Panc1 (cell line): Measurements from ENCODE around the gene NELL2. TPM values are rescaled to one million over a fixed set of nuclear protein-coding genes. Genes with fewer than 3 reads are reported as not detected.

Source experiments
- ATAC-seq: fragments of 200-7000 bp; cut with Tn5 transposase; 2 replicates; pipeline ENCODE4 v1.9.1; 2020; ENCODE audit warnings: mild to moderate bottlenecking, moderate library complexity
- BruUV-seq: library from RNA; stranded (reverse); fragments of 400-500 nt; replicated peaks from 2 replicates; lab custom pipeline; 2021; lab: Mats Ljungman, UMichigan
- CTCF ChIA-PET: fragments of 300-600 bp; sonication (Branson Sonifier 250); formaldehyde crosslinking; loops from one replicate; lab custom pipeline; 2022; ENCODE audit warnings: antibody characterized with exemption; lab: Charles Lee
- POLR2A ChIA-PET: fragments of 300-600 bp; sonication (Branson Sonifier 250); formaldehyde crosslinking; loops from one replicate; lab custom pipeline; 2022; ENCODE audit warnings: antibody characterized with exemption; lab: Charles Lee
- DNase-seq: peaks from one replicate; pipeline ENCODE4 v3.0.0-alpha.2; 2010; ENCODE audit warnings: low read depth, low spot score
- H3K27ac ChIP-seq: 2 replicates; pipeline ENCODE4 v1.5.1; 2011; ENCODE audit warnings: mild to moderate bottlenecking, low read length, inconsistent platforms
- H3K27me3 ChIP-seq: fragments of 200-500 bp; sonication (Bioruptor generic); 2 replicates; pipeline ENCODE4 v1.6.0; 2014; ENCODE audit warnings: low read length, inconsistent platforms; ENCODE audit not compliant: control insufficient read depth, insufficient read depth
- H3K36me3 ChIP-seq: fragments of 200-500 bp; sonication (Bioruptor generic); 2 replicates; pipeline ENCODE4 v1.5.1; 2014; ENCODE audit warnings: inconsistent platforms, mild to moderate bottlenecking, low read length, moderate library complexity; ENCODE audit not compliant: control insufficient read depth, insufficient read depth
- H3K4me1 ChIP-seq: 2 replicates; pipeline ENCODE4 v1.5.1; 2011; ENCODE audit warnings: inconsistent platforms, mild to moderate bottlenecking, low read length, moderate library complexity; ENCODE audit not compliant: control insufficient read depth, insufficient read depth
- H3K4me3 ChIP-seq, 2 experiments: 2 replicates each; pipeline ENCODE4 v1.5.1; 2011 to 2012; ENCODE audit warnings: low read depth in 2 of 2, low read length in 2 of 2, mild to moderate bottlenecking in 2 of 2, inconsistent platforms in 1 of 2, moderate library complexity in 1 of 2
- H3K9me3 ChIP-seq: fragments of 200-500 bp; sonication (Bioruptor generic); 2 replicates; pipeline ENCODE4 v1.5.1; 2014; ENCODE audit warnings: low read depth, mild to moderate bottlenecking, inconsistent platforms, low read length, moderate library complexity; ENCODE audit not compliant: control insufficient read depth, insufficient read depth
- CTCF ChIP-seq: fragments of 450-650 bp; IDR thresholded peaks from 2 replicates; pipeline ENCODE4 v1.5.1; 2017; ENCODE audit warnings: mild to moderate bottlenecking
- POLR2AphosphoS5 ChIP-seq: IDR thresholded peaks from 2 replicates; pipeline ENCODE4 v1.6.1; 2012; ENCODE audit warnings: mild to moderate bottlenecking, low read depth, low read length, moderate library complexity
- REST ChIP-seq, 2 experiments: IDR thresholded peaks; 2 replicates each; pipeline ENCODE4 v1.6.1; 2011 to 2012; ENCODE audit warnings: low read depth in 2 of 2, control low read depth in 1 of 2, low read length in 1 of 2, mild to moderate bottlenecking in 1 of 2, moderate library complexity in 1 of 2; ENCODE audit not compliant: insufficient read depth in 1 of 2
- SIN3A ChIP-seq: IDR thresholded peaks from 2 replicates; pipeline ENCODE4 v1.6.1; 2012; ENCODE audit warnings: low read depth, mild to moderate bottlenecking, low read length, moderate library complexity, borderline replicate concordance; ENCODE audit not compliant: insufficient read depth
- TCF7L2 ChIP-seq: IDR thresholded peaks from 2 replicates; pipeline ENCODE4 v1.6.1; 2011; ENCODE audit warnings: mild to moderate bottlenecking, low read depth, low read length, inconsistent platforms
- in situ Hi-C: cut with HindIII; loops from 2 replicates; pipeline ENCODE4 v1.10.0; 2016; ENCODE audit warnings: low sequenced_read_pairs, low pct_unique_long_range_greater_than_20kb
- intact Hi-C: fragments of 100-400 bp; cut with micrococcal nuclease; formaldehyde crosslinking; loops from one replicate; pipeline ENCODE4 v1.10.0; 2022; ENCODE audit not compliant: unreplicated experiment
- total RNA-seq: library from RNA; stranded (reverse); gene quantifications from one replicate; pipeline ENCODE4 v1.2.1, GENCODE V29; 2021; ENCODE audit not compliant: unreplicated experiment

The NELL2 gene
- total RNA-seq, 1 experiment from 2014 or later: 0.28 TPM

GRCh38 chr12:44531320-44531971 is 344.7 kb downstream of the NELL2 start:
- Histone ChIP-seq H3K27me3 (no peaks in the 10 kb centered on the region), H3K9me3 (no peaks in the 10 kb centered on the region), H3K27ac (no peak overlapping the region), H3K36me3 (no peaks in the 10 kb centered on the region), H3K4me3 (no peak overlapping the region), H3K4me1 (no peaks in the 10 kb centered on the region)
- BruUV-seq: no TSS peak
- DNase-seq (no peak), ATAC-seq (no peak)
- CTCF ChIA-PET: no interaction called here
- intact Hi-C loops (no loop called here), in situ Hi-C loops (no loop called here)
- POLR2A ChIA-PET: no interaction called here
- no peak for TF ChIP-seq TCF7L2
- no peak for TF ChIP-seq SIN3A
- TF ChIP-seq CTCF: no peak
- TF ChIP-seq POLR2AphosphoS5: no peak
- no peak for TF ChIP-seq REST (IDR thresholded peaks at IDR 0.05; ENCODE audit: insufficient read depth in 1 of 2, low read depth in 2 of 2, low read length in 1 of 2)

GRCh38 chr12:44526655-44527182 is 349.4 kb downstream of the NELL2 start:
- ATAC-seq: no peak
- TF ChIP-seq CTCF: no peak
- no peak for TF ChIP-seq REST (IDR thresholded peaks at IDR 0.05; ENCODE audit: insufficient read depth in 1 of 2, low read depth in 2 of 2, low read length in 1 of 2)
- TF ChIP-seq SIN3A: no peak
- no peak for TF ChIP-seq TCF7L2
- no peak for TF ChIP-seq POLR2AphosphoS5
- H3K4me3 ChIP-seq: no peak overlapping the region
- no peaks in the 10 kb centered on the region for H3K9me3 ChIP-seq
- in situ Hi-C loops: no loop called here
- CTCF ChIA-PET: no interaction called here
- no TSS peak for BruUV-seq
- no peak for DNase-seq
- H3K27ac ChIP-seq: no peak overlapping the region
- POLR2A ChIA-PET: no interaction called here
- intact Hi-C loops: no loop called here
- H3K4me1 ChIP-seq: no peaks in the 10 kb centered on the region
- no peaks in the 10 kb centered on the region for H3K36me3 ChIP-seq
- H3K27me3 ChIP-seq: no peaks in the 10 kb centered on the region
